ENCODE results near the gene PPP1R13B.

DNA sequence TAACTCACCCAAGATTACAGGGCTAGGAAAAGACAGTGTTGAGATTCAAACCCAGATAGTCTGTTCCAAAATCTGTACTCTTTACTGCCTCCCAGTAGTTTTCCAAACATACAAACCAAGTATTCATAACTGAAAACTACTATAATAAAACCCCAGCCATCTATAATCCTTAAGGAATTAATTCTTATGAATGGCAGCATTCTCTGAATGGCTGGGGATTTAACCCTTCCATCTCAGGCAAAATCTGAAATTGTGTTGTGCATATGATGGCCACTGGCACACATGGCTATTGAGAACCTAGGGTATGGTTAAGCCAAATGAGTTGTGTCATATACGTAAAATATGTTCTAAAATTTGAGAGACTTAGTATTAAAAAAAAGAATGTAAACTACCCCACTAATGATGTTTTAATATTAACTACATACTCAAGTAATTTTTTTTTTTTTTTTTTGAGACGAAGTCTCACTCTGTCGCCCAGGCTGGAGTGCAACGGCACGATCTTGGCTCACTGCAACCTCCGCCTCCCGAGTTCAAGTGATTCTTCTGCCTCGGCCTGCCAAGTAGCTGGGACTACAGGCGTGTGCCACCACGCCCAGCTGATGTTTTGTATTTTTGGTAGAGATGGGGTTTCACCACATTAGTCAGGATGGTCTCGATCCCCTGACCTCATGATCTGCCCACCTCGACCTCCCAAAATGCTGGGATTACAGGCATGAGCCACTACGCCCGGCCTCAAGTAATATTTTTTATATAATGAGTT, 16.7 kb downstream of the PPP1R13B start:
- TF ChIP-seq, protein P1, sequence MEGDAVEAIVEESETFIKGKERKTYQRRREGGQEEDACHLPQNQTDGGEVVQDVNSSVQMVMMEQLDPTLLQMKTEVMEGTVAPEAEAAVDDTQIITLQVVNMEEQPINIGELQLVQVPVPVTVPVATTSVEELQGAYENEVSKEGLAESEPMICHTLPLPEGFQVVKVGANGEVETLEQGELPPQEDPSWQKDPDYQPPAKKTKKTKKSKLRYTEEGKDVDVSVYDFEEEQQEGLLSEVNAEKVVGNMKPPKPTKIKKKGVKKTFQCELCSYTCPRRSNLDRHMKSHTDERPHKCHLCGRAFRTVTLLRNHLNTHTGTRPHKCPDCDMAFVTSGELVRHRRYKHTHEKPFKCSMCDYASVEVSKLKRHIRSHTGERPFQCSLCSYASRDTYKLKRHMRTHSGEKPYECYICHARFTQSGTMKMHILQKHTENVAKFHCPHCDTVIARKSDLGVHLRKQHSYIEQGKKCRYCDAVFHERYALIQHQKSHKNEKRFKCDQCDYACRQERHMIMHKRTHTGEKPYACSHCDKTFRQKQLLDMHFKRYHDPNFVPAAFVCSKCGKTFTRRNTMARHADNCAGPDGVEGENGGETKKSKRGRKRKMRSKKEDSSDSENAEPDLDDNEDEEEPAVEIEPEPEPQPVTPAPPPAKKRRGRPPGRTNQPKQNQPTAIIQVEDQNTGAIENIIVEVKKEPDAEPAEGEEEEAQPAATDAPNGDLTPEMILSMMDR (conservative IDR thresholded peaks at IDR 0.05; ENCODE audit: low read depth in 2 of 2) = no peak
- TF ChIP-seq CREB1 (CRISPR knock-in tag; IDR thresholded peaks at IDR 0.05; ENCODE audit: low read depth) (no peak), EZH2 (IDR thresholded peaks at IDR 0.05; ENCODE audit: low read depth, unreplicated experiment) (no peak)
- TF ChIP-seq, protein P2, sequence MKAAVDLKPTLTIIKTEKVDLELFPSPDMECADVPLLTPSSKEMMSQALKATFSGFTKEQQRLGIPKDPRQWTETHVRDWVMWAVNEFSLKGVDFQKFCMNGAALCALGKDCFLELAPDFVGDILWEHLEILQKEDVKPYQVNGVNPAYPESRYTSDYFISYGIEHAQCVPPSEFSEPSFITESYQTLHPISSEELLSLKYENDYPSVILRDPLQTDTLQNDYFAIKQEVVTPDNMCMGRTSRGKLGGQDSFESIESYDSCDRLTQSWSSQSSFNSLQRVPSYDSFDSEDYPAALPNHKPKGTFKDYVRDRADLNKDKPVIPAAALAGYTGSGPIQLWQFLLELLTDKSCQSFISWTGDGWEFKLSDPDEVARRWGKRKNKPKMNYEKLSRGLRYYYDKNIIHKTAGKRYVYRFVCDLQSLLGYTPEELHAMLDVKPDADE (IDR thresholded peaks at IDR 0.05) = no peak

All from GM23338 (cell line).